Adrenal gland (tissue), 12 donors: ENCODE data around the gene BCL2A1. TPM values are rescaled to one million over a fixed set of nuclear protein-coding genes. Genes with fewer than 3 reads are reported as not detected.

Experiments
- DNase-seq, 7 donors: peaks; one replicate each; pipeline ENCODE4 v3.0.0-alpha.2; 2019 to 2020
- H3K27ac ChIP-seq, 5 donors: fragments of 200-600 bp; sonication (generic) in 4 of 5; 1 replicate in 3 of 5; 2 replicates in 2 of 5; pipeline versions ENCODE4 v1.5.1 to v1.8.0; 2016 to 2020; ENCODE audit warnings: mild to moderate bottlenecking in 1 of 5
- H3K27me3 ChIP-seq: fragments of 200-600 bp; 2 replicates; pipeline ENCODE4 v1.8.0; 2021
- H3K36me3 ChIP-seq, 2 donors: fragments of 200-600 bp; replicated peaks in 1 of 2; 1 replicate in 1 of 2; 2 replicates in 1 of 2; pipeline versions ENCODE4 v1.5.1 to v1.8.0; 2018 to 2022
- H3K4me1 ChIP-seq, 2 donors: fragments of 200-600 bp; replicated peaks in 1 of 2; 1 replicate in 1 of 2; 2 replicates in 1 of 2; pipeline versions ENCODE4 v1.5.1 to v1.8.0; 2018 to 2021
- H3K4me3 ChIP-seq, 4 donors: fragments of 200-600 bp; sonication (generic) in 3 of 4; one replicate each; pipeline ENCODE4 v1.5.1; 2016 to 2018
- H3K9me3 ChIP-seq, 3 donors: fragments of 200-600 bp; sonication (generic) in 1 of 3; replicated peaks in 1 of 3; 1 replicate in 2 of 3; 2 replicates in 1 of 3; pipeline versions ENCODE4 v1.5.1 to v1.8.0; 2016 to 2021
- CTCF ChIP-seq, 6 experiments: fragments of 450-650 bp in 4 of 6; fragments of 200-600 bp in 2 of 6; sonication (generic) in 1 of 6; IDR thresholded peaks; 1 replicate in 5 of 6; 2 replicates in 1 of 6; pipeline versions ENCODE4 v1.5.1 to v1.8.0; 2016 to 2021; ENCODE audit warnings: antibody characterized with exemption in 6 of 6, mild to moderate bottlenecking in 2 of 6, moderate library complexity in 1 of 6
- POLR2A ChIP-seq, 2 donors: fragments of 450-650 bp; IDR thresholded peaks; one replicate each; pipeline ENCODE4 v1.6.1; 2017; ENCODE audit warnings: antibody characterized with exemption in 2 of 2, mild to moderate bottlenecking in 2 of 2, moderate library complexity in 1 of 2
- WGBS, 4 donors: extraction: QIAGEN DNeasy Blood & Tissue Kit in 2 of 4; methylation state at CpG; one replicate each; pipeline versions ENCODE4 v1.1.5 to v1.1.7; 2013 to 2017; 5-methylcytosine and 5-hydroxymethylcytosine counted together
- intact Hi-C, 2 donors: fragments of 100-400 bp; cut with DNase I; formaldehyde crosslinking; loops; one replicate each; pipeline versions ENCODE4 v1.14.1 to v1.15.0; 2022 to 2023
- polyA plus RNA-seq, 3 donors: library from polyadenylated mRNA; stranded (reverse); fragments of 200-250 nt in 2 of 3; fragments of 350-450 nt in 1 of 3; fragmentation: Illumina TruSeq in 1 of 3; extraction: RNeasy Lipid Tissue Mini Kit (QIAGEN cat#74804) in 1 of 3; gene quantifications; one replicate each; pipeline ENCODE4 v1.2.3, GENCODE V29; 2013 to 2014
- total RNA-seq, 9 donors: library from RNA; depleted of rRNA in 4 of 9; stranded (reverse); fragments of >200 nt in 4 of 9; fragments of 120-200 nt in 1 of 9; fragmentation: NEBNext Ultra II Directional in 1 of 9; extraction: Animal tissue kit (Norgen Biotek cat#: 25700) in 1 of 9; gene quantifications; one replicate each; pipeline versions ENCODE4 v1.1.0 to v1.2.4, GENCODE V29; 2013 to 2023
- donor health status: healthy with polysubstance abuse.
- donor health status: Bipolar disorder and iron deficiency.
- donor health status: DM: yes; HTN: yes; CAD: no.
- donor health status: DM: no; HTN: no; CAD: no.
- donor health status: DM: no; HTN: no; CAD: no.
- donor health status: DM: yes; HTN: yes; CAD: no.

The BCL2A1 gene
- total and polyA plus RNA-seq, 12 donors, result 0.56 to 19.1 (median 1.4) TPM; not detected in 1

GRCh38 chr15:79954661-79955060 is 16.3 kb downstream of the BCL2A1 start:
- intact Hi-C loops, result no loop called here
- Histone ChIP-seq H3K9me3 (no peaks in the 10 kb centered on the region), H3K4me1 (no peaks in the 10 kb centered on the region), H3K4me3 (no peak overlapping the region), H3K36me3 (no peaks in the 10 kb centered on the region), H3K27ac (no peak overlapping the region), H3K27me3 (no peaks in the 10 kb centered on the region)
- 79 to 91% (median 81%) methylated on average over 2 of the region's 2 CpGs for WGBS, 4 donors
- peak in 2 of 7 donors; percentile 17 to 19 for DNase-seq
- no peak for TF ChIP-seq CTCF (IDR thresholded peaks at IDR 0.05)
- TF ChIP-seq POLR2A (IDR thresholded peaks at IDR 0.05), result no peak

- 17 to 44% (median 34%) methylated on average over 1 of the region's 1 CpG for WGBS, 4 donors
- Histone ChIP-seq H3K27ac (no peak overlapping the region), H3K9me3 (no peaks in the 10 kb centered on the region), H3K27me3 (no peaks in the 10 kb centered on the region), H3K4me1 (no peaks in the 10 kb centered on the region), H3K36me3 (no peaks in the 10 kb centered on the region), H3K4me3 (no peak overlapping the region)
- no peak for TF ChIP-seq CTCF (IDR thresholded peaks at IDR 0.05)
- no peak for TF ChIP-seq POLR2A (IDR thresholded peaks at IDR 0.05)
- intact Hi-C loops, result no loop called here
- no peak for DNase-seq
Measured at GRCh38 chr15:79953951-79954444, 17.0 kb downstream of the BCL2A1 start.

- intact Hi-C loops, result no loop called here
- no peaks in the 10 kb centered on the region for H3K27me3 ChIP-seq
Measured at GRCh38 chr15:79952329-79952728, 18.7 kb downstream of the BCL2A1 start.

GRCh38 chr15:79950247-79950646 is 20.7 kb downstream of the BCL2A1 start:
- no peaks in the 10 kb centered on the region for H3K9me3 ChIP-seq
- no peak for DNase-seq
- intact Hi-C loops, result no loop called here
- H3K36me3 ChIP-seq, result no peaks in the 10 kb centered on the region
- no peaks in the 10 kb centered on the region for H3K4me1 ChIP-seq
- TF ChIP-seq POLR2A (IDR thresholded peaks at IDR 0.05) (no peak), CTCF (IDR thresholded peaks at IDR 0.05) (no peak)
- H3K27ac ChIP-seq, result no peak overlapping the region
- no peak overlapping the region for H3K4me3 ChIP-seq
- WGBS, 4 donors, result 77 to 84% (median 80%) methylated on average over 2 of the region's 2 CpGs
- H3K27me3 ChIP-seq, result no peaks in the 10 kb centered on the region

More at GRCh38 chr15:79952329-79952728, 18.7 kb downstream of the BCL2A1 start:
- H3K27ac ChIP-seq, result no peak overlapping the region
- H3K4me1 ChIP-seq, result no peaks in the 10 kb centered on the region
- H3K36me3 ChIP-seq, result no peaks in the 10 kb centered on the region
- H3K4me3 ChIP-seq, result no peak overlapping the region
- H3K9me3 ChIP-seq, result no peaks in the 10 kb centered on the region
- TF ChIP-seq POLR2A (IDR thresholded peaks at IDR 0.05) (no peak), CTCF (IDR thresholded peaks at IDR 0.05) (no peak)
- DNase-seq, result no peak
- 59 to 76% (median 65%) methylated on average over 2 of the region's 2 CpGs for WGBS, 4 donors
